ENCODE results near the gene S100A16. TPM values are rescaled to one million over a fixed set of nuclear protein-coding genes. Genes with fewer than 3 reads are reported as not detected.
A peak's percentile ranks its signal among the peaks of the same experiment; 100 is the strongest.

The S100A16 gene
- total RNA-seq, 6 donors from 2014 or later: 33.5 to 133 (median 55.7) TPM

DNA sequence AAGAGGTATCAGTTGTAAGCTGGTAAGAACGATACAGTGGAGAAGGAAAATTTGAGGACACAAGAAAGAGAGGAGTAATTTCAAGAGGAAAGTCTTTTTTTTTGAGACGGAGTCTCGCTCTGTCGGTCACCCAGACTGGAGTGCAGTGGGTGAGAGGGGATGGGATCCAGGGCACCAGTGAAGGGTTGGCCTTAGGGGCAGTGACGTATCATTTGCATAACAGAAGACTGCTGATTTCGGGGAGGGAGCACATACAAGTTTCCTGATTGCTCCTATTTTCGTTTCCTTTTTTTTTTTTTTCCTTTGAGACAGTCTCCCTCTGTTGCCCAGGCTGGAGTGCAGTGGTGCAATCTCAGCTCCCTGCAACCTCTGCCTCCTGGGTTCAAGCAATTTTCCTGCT, 10.2 kb upstream of the S100A16 start:
- Histone ChIP-seq H3K9me3 (no peaks in the 10 kb centered on the region), H3K27ac (peak overlapping the region in 1 of 4 donors; percentile 95), H3K4me1 (peaks cover 28 to 44% (median 41%) of the 10 kb centered on the region in 4 donors), H3K4me3 (no peak overlapping the region), H3K27me3 (no peaks in the 10 kb centered on the region), H3K36me3 (peaks cover 0 to 16% (median 7%) of the 10 kb centered on the region in 4 donors)
- peak in 1 of 2 donors; percentile 37 for ATAC-seq (ENCODE audit: low FRiP score in 2 of 2)
- DNase-seq: no peak
- 71 to 77% methylated on average over 7 of the region's 7 CpGs for WGBS, 2 donors
- TF ChIP-seq POLR2A (IDR thresholded peaks at IDR 0.05): peak in 1 of 4 donors; percentile 27
- no peak for TF ChIP-seq EP300 (IDR thresholded peaks at IDR 0.05)

DNA sequence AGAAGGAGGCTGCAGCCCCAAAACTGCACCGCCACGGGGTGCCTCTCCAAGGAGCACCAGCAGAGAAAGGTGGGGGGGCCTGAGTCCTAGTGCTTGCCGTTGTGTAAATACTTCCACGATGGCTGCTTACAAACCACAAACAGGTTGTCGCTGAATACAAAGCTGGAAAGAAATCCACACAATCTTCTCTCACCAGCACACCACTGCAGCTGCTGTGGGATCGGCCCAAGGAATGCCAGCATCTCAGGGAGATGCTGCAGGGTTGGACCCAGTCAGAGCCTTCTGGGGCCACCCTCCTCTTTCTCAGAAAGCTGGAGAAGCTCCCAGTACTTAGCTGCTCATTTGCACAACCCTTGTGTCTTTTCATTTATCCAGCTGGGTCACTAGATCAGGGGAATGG, 6.2 kb upstream of the S100A16 start:
- H3K4me3 ChIP-seq: no peak overlapping the region
- H3K27ac ChIP-seq: no peak overlapping the region
- TF ChIP-seq, protein P1, sequence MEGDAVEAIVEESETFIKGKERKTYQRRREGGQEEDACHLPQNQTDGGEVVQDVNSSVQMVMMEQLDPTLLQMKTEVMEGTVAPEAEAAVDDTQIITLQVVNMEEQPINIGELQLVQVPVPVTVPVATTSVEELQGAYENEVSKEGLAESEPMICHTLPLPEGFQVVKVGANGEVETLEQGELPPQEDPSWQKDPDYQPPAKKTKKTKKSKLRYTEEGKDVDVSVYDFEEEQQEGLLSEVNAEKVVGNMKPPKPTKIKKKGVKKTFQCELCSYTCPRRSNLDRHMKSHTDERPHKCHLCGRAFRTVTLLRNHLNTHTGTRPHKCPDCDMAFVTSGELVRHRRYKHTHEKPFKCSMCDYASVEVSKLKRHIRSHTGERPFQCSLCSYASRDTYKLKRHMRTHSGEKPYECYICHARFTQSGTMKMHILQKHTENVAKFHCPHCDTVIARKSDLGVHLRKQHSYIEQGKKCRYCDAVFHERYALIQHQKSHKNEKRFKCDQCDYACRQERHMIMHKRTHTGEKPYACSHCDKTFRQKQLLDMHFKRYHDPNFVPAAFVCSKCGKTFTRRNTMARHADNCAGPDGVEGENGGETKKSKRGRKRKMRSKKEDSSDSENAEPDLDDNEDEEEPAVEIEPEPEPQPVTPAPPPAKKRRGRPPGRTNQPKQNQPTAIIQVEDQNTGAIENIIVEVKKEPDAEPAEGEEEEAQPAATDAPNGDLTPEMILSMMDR (IDR thresholded peaks at IDR 0.05): no peak
- TF ChIP-seq POLR2AphosphoS5 (IDR thresholded peaks at IDR 0.05) (no peak), POLR2A (IDR thresholded peaks at IDR 0.05) (no peak), EP300 (IDR thresholded peaks at IDR 0.05) (no peak)
- DNase-seq: no peak
- H3K36me3 ChIP-seq: peaks cover 0 to 16% (median 6%) of the 10 kb centered on the region in 4 donors
- no peaks in the 10 kb centered on the region for H3K27me3 ChIP-seq
- 74 to 96% methylated on average over 6 of the region's 6 CpGs for WGBS, 2 donors
- H3K9me3 ChIP-seq: no peaks in the 10 kb centered on the region
- ATAC-seq (ENCODE audit: low FRiP score in 2 of 2): no peak
- peaks cover 25 to 39% (median 36%) of the 10 kb centered on the region in 4 donors for H3K4me1 ChIP-seq

DNA sequence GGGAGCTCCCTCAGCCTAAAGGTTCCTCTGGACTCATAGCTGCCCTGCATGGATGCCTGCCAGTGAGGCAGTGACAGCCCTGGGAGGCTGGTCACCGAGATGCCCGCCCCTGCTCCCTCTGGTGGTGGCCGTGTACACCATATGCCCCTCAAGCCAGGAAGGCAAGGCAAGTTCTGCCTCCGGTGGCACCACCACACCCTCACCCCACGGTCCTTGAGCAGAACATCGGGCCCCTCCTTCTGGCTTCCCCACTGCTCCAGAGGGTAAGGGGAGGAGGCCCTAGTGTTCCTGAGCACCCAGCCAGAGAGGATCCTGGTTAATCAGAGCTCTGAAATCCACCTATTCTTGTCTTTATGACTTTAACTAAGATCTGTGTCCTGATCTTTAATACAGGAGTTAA, 4.7 kb upstream of the S100A16 start:
- WGBS, 2 donors: 21 to 35% methylated on average over 2 to 4 of the region's 6 CpGs
- Histone ChIP-seq H3K4me3 (no peak overlapping the region), H3K4me1 (peaks cover 20 to 47% (median 37%) of the 10 kb centered on the region in 4 donors), H3K36me3 (peaks cover 0 to 11% (median 6%) of the 10 kb centered on the region in 4 donors), H3K9me3 (no peaks in the 10 kb centered on the region), H3K27ac (peak overlapping the region in 3 of 4 donors; percentile 73 to 86 (median 80)), H3K27me3 (no peaks in the 10 kb centered on the region)
- TF ChIP-seq POLR2A (IDR thresholded peaks at IDR 0.05): no peak
- TF ChIP-seq, protein P1 (IDR thresholded peaks at IDR 0.05): peak in 5 of 6 experiments; percentile 50 to 95 (median 78)
- no peak for TF ChIP-seq EP300 (IDR thresholded peaks at IDR 0.05)
- TF ChIP-seq POLR2AphosphoS5 (IDR thresholded peaks at IDR 0.05): peak; percentile 50 to 61
- DNase-seq: peak in 1 of 2 donors; percentile 86
- ATAC-seq (ENCODE audit: low FRiP score in 2 of 2): peak in 1 of 2 donors; percentile 90

DNA sequence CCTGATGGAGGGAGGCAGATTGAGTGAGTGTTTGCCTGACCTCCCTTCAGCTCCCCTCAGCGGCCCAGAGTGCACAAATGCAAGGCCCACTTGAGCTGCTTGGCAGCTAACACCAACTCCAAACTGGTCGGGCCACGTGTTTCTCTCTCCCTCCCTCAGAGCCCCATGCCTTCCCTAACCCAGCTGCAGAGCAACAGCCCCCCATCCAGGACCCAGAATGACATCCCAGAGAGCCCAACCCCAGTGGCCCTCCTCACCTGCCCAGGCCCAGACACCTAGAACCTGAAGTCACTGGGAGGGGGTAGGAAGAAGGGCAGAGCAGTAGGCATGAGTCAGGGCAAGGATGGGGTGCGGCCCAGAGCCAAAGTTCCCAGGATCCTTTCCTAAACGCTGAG, 4.0 kb upstream of the S100A16 start:
- Histone ChIP-seq H3K27ac (peak overlapping the region; percentile 58 to 86 (median 76)), H3K9me3 (no peaks in the 10 kb centered on the region), H3K4me1 (peaks cover 20 to 47% (median 36%) of the 10 kb centered on the region in 4 donors), H3K36me3 (peaks cover 0 to 8% (median 6%) of the 10 kb centered on the region in 4 donors), H3K4me3 (no peak overlapping the region), H3K27me3 (no peaks in the 10 kb centered on the region)
- peak in 1 of 2 donors; percentile 75 for DNase-seq
- 63 to 72% methylated on average over 4 to 5 of the region's 5 CpGs for WGBS, 2 donors
- TF ChIP-seq EP300 (IDR thresholded peaks at IDR 0.05) (no peak), POLR2AphosphoS5 (IDR thresholded peaks at IDR 0.05) (no peak), POLR2A (IDR thresholded peaks at IDR 0.05) (no peak)
- TF ChIP-seq, protein P1 (IDR thresholded peaks at IDR 0.05): no peak
- ATAC-seq (ENCODE audit: low FRiP score in 2 of 2): peak in 1 of 2 donors; percentile 54

DNA sequence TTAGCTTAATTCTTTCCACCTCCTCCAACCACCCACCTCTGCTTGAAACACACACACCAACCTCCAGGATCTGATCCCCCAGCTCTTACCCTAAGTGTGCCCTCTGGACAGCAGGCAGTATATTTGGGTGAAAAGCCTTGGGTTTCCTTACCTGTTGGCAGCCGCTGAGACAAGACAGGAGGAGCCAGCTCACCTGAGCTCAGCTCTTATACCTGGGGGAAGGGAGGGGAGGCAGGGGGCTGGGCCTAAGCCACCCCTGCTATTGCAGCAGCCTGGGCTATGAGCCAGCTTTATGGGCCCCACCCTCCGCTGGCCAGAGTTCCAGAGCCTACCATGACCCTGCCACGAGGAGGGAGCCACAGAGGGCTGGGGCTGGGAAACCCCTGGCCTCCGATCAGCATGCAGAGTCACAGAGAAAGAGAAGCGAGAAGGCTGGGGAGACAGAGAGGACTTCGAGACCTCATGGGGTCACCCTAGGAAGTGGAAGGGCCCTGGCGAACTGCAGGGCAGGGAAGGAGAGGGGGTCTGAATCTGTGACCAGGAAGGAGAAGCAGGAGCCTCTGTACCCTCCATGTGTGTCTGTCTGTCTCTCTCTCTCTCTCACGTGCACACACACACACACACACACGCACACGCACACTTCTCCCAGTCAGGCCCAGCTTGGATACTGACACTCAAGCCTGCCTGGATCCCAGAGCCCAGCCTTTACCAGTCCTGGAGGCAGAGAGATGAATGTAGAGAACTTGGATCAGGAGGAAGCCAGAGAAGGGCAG, 3.4 kb upstream of the S100A16 start, which contains the start of gene S100A14:
S100A14 (minus strand) TSS at position 182 of the 773 bp plus-strand sequence. CDS start 467 bp downstream, outside the sequence.
- peak in 1 of 2 donors; percentile 94 for DNase-seq
- 46 to 52% methylated on average over 8 to 10 of the region's 10 CpGs for WGBS, 2 donors
- no peaks in the 10 kb centered on the region for H3K27me3 ChIP-seq
- H3K9me3 ChIP-seq: no peaks in the 10 kb centered on the region
- H3K4me1 ChIP-seq: peaks cover 22 to 50% (median 39%) of the 10 kb centered on the region in 4 donors
- H3K36me3 ChIP-seq: peaks cover 0 to 8% (median 6%) of the 10 kb centered on the region in 4 donors
- H3K4me3 ChIP-seq: peak within 1 kb of the TSS in 3 of 4 donors; percentile 17 to 46 (median 40)
- TF ChIP-seq, protein P1 (IDR thresholded peaks at IDR 0.05): no peak
- TF ChIP-seq POLR2AphosphoS5 (IDR thresholded peaks at IDR 0.05) (peak; percentile 23 to 78), POLR2A (IDR thresholded peaks at IDR 0.05) (peak in 2 of 4 donors; percentile 36 to 46)
- peak within 1 kb of the TSS; percentile 58 to 86 (median 76) for H3K27ac ChIP-seq
- peak; percentile 67 to 88 for ATAC-seq (ENCODE audit: low FRiP score in 2 of 2)
